HEK293 (cell line): ENCODE measurements around the gene CCDC149.

Source experiments
- CTCF ChIA-PET: fragments of 350-600 bp; formaldehyde crosslinking; extraction: SDS; loops from one replicate; lab custom pipeline; 2021; ENCODE audit warnings: antibody characterized with exemption; lab: Yijun Ruan, JAX
- POLR2A ChIA-PET: fragments of 300-600 bp; formaldehyde crosslinking; extraction: SDS; loops from one replicate; lab custom pipeline; 2020; ENCODE audit warnings: antibody characterized with exemption, inconsistent platforms; lab: Yijun Ruan, JAX
- H3K27ac ChIP-seq: fragments of 200-500 bp; sonication (Bioruptor generic); 2 replicates; pipeline ENCODE4 v1.5.1; 2014; ENCODE audit warnings: low read depth, low read length, control low read depth, inconsistent platforms; ENCODE audit errors: extremely low read depth
- H3K36me3 ChIP-seq, 2 experiments: fragments of 200-500 bp in 1 of 2; sonication (Bioruptor generic) in 1 of 2; 1 replicate in 1 of 2; 2 replicates in 1 of 2; pipeline ENCODE4 v1.5.1; 2014 to 2017; ENCODE audit warnings: inconsistent platforms in 2 of 2, low read length in 2 of 2; ENCODE audit not compliant: control insufficient read depth in 2 of 2, insufficient read depth in 1 of 2
- H3K4me1 ChIP-seq: fragments of 200-500 bp; sonication (Bioruptor generic); 2 replicates; pipeline ENCODE4 v1.5.1; 2014; ENCODE audit warnings: mild to moderate bottlenecking, low read length, inconsistent platforms; ENCODE audit not compliant: control insufficient read depth, insufficient read depth
- H3K4me3 ChIP-seq: 2 replicates; pipeline ENCODE4 v1.5.1; 2011; ENCODE audit warnings: low read depth, mild to moderate bottlenecking, control low read depth, low read length, moderate library complexity
- H3K9me3 ChIP-seq: fragments of 200-500 bp; sonication (Bioruptor generic); 2 replicates; pipeline ENCODE4 v1.5.1; 2014; ENCODE audit warnings: low read depth, low read length, inconsistent platforms; ENCODE audit not compliant: control insufficient read depth, insufficient read depth
- GLIS2 ChIP-seq: fragments of 450-650 bp; formaldehyde crosslinking; IDR thresholded peaks from 2 replicates; pipeline ENCODE4 v1.5.1; 2016; ENCODE audit warnings: missing biosample characterization, missing genetic modification characterization
- IKZF3 ChIP-seq: fragments of 450-650 bp; IDR thresholded peaks from 2 replicates; pipeline ENCODE4 v1.5.0; 2018; ENCODE audit warnings: missing biosample characterization, mild to moderate bottlenecking, missing genetic modification characterization, moderate library complexity
- MEIS1 ChIP-seq: sonication (generic); formaldehyde crosslinking; IDR thresholded peaks from 2 replicates; pipeline ENCODE4 v1.8.1; 2022; ENCODE audit warnings: missing genetic modification reagents, mild to moderate bottlenecking, borderline replicate concordance
- OVOL3 ChIP-seq: fragments of 450-650 bp; formaldehyde crosslinking; IDR thresholded peaks from 2 replicates; pipeline ENCODE4 v1.5.1; 2016; ENCODE audit warnings: missing biosample characterization, missing genetic modification characterization
- ZBTB21 ChIP-seq: fragments of 450-650 bp; formaldehyde crosslinking; IDR thresholded peaks from 2 replicates; pipeline ENCODE4 v1.5.1; 2017; ENCODE audit warnings: missing biosample characterization, missing genetic modification characterization
- ZFP3 ChIP-seq: fragments of 450-650 bp; formaldehyde crosslinking; IDR thresholded peaks from 2 replicates; pipeline ENCODE4 v1.5.1; 2016; ENCODE audit warnings: low read depth, missing biosample characterization, missing genetic modification characterization
- ZFP37 ChIP-seq: fragments of 450-650 bp; formaldehyde crosslinking; IDR thresholded peaks from 2 replicates; pipeline ENCODE4 v1.5.1; 2016; ENCODE audit warnings: missing biosample characterization, missing genetic modification characterization
- ZFP41 ChIP-seq: fragments of 450-650 bp; formaldehyde crosslinking; IDR thresholded peaks from 2 replicates; pipeline ENCODE4 v1.5.1; 2016; ENCODE audit warnings: missing biosample characterization, missing genetic modification characterization, borderline replicate concordance
- ZNF140 ChIP-seq: fragments of 450-650 bp; formaldehyde crosslinking; IDR thresholded peaks from 2 replicates; pipeline ENCODE4 v1.5.1; 2016; ENCODE audit warnings: missing biosample characterization, missing genetic modification characterization
- ZNF2 ChIP-seq: fragments of 450-650 bp; formaldehyde crosslinking; IDR thresholded peaks from 2 replicates; pipeline ENCODE4 v1.5.1; 2016; ENCODE audit warnings: missing biosample characterization, missing genetic modification characterization
- ZNF239 ChIP-seq: fragments of 450-650 bp; formaldehyde crosslinking; IDR thresholded peaks from 2 replicates; pipeline ENCODE4 v1.5.1; 2016; ENCODE audit warnings: missing biosample characterization, missing genetic modification characterization
- ZNF366 ChIP-seq: fragments of 450-650 bp; formaldehyde crosslinking; conservative IDR thresholded peaks from 2 replicates; pipeline ENCODE4 v1.5.1; 2016; ENCODE audit warnings: missing biosample characterization, missing genetic modification characterization
- ZNF549 ChIP-seq: fragments of 450-650 bp; IDR thresholded peaks from 2 replicates; pipeline ENCODE4 v1.5.1; 2018; ENCODE audit warnings: missing biosample characterization, missing genetic modification characterization, mild to moderate bottlenecking, inconsistent platforms, moderate library complexity
- ZNF596 ChIP-seq: fragments of 450-650 bp; IDR thresholded peaks from 2 replicates; pipeline ENCODE4 v1.5.0; 2018; ENCODE audit warnings: missing biosample characterization, mild to moderate bottlenecking, missing genetic modification characterization, moderate library complexity
- ZNF768 ChIP-seq: fragments of 450-650 bp; formaldehyde crosslinking; IDR thresholded peaks from 2 replicates; pipeline ENCODE4 v1.5.1; 2018; ENCODE audit warnings: missing biosample characterization, mild to moderate bottlenecking, missing genetic modification characterization
- ZNF792 ChIP-seq: fragments of 450-650 bp; formaldehyde crosslinking; IDR thresholded peaks from 2 replicates; pipeline ENCODE4 v1.5.1; 2016; ENCODE audit warnings: missing biosample characterization, missing genetic modification characterization
- TF ChIP-seq, protein P1 (sequence below): fragments of 450-650 bp; formaldehyde crosslinking; IDR thresholded peaks from 2 replicates; pipeline ENCODE4 v1.5.1; 2016; ENCODE audit warnings: missing biosample characterization, missing genetic modification characterization, low read depth
- TF ChIP-seq, protein P2 (sequence below): fragments of 450-650 bp; formaldehyde crosslinking; IDR thresholded peaks from 2 replicates; pipeline ENCODE4 v1.5.1; 2016; ENCODE audit warnings: missing biosample characterization, missing genetic modification characterization
- TF ChIP-seq, protein P3 (sequence below): fragments of 450-650 bp; formaldehyde crosslinking; IDR thresholded peaks from 2 replicates; pipeline ENCODE4 v1.5.1; 2016; ENCODE audit warnings: missing biosample characterization, missing genetic modification characterization

CCDC149 gene

DNA sequence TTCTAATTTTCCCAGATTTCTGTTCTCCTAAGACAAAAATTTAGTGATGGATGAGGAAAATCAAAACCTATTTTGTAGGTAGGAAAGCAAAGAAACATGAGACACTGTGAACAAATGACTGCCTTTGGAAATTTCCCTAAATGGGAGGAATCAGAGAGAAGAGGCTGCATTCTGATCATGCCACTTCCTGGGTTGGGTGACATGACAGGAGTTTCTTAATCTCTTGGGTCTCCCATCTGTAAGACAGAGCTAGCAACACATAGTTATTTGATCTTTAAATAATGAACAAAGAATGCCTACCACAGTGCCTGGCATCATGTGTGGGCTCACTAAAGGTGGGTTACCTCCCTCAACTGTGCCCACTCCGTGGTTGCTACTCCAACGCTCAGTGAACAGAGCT, 57.1 kb downstream of the CCDC149 start (continued):
- TF ChIP-seq ZNF2 (tag by site-specific recombination) (no peak), ZNF768 (no peak), ZNF792 (tag by site-specific recombination) (no peak), IKZF3 (tag by site-specific recombination) (no peak)
- TF ChIP-seq, all 188 proteins: peak for 0

DNA sequence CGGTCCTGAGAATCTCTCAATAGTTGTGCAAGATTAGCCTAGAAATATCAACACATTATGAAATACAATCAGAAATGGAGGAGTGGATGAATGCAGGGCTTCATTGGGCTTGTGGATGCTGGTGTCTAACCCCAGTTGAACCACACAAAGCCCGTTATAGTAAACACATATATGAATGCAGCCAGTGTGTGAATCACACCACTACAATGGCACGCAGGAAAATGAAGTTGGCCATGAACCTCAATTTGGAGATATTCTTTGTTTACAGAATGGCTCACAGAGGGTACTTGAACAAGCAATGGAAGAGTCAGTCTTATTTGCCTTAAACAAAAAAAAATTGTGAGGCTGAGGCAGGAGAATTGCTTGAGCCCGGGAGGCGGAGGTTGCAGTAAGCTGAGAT, 59.7 kb downstream of the CCDC149 start:
- Histone ChIP-seq H3K4me3 (no peak overlapping the region), H3K36me3 (no peaks in the 10 kb centered on the region), H3K4me1 (no peaks in the 10 kb centered on the region), H3K9me3 (no peaks in the 10 kb centered on the region), H3K27ac (no peak overlapping the region)
- TF ChIP-seq GLIS2 = no peak
- CTCF ChIA-PET = no interaction called here
- POLR2A ChIA-PET = no interaction called here

DNA sequence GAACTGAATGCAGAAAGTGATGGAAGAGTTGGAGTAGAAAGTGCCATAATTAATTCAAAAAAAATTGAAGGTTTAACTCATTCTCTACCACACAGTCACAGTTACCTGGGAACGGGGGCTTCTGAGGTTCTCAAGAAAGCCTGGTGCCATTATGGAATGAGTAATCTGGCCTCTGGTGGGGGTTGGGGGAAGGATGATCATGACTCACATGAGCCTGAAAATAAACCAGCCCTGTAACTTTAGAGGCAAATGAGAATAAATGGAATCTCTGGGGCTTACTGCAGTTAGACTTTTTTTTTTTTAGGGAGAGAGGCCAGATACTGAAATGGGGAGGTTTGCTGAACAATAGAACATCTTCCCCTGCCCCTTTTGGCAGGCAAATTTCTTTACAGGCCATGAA, 62.2 kb downstream of the CCDC149 start:
- no peak overlapping the region for H3K4me3 ChIP-seq
- CTCF ChIA-PET = no interaction called here

More for the DNA sequence above, 62.2 kb downstream of the CCDC149 start:
- Histone ChIP-seq H3K9me3 (no peaks in the 10 kb centered on the region), H3K36me3 (no peaks in the 10 kb centered on the region), H3K27ac (no peak overlapping the region), H3K4me1 (no peaks in the 10 kb centered on the region)
- no peak for TF ChIP-seq ZFP3
- TF ChIP-seq ZNF140 (tag by site-specific recombination) = no peak
- TF ChIP-seq, protein P1, sequence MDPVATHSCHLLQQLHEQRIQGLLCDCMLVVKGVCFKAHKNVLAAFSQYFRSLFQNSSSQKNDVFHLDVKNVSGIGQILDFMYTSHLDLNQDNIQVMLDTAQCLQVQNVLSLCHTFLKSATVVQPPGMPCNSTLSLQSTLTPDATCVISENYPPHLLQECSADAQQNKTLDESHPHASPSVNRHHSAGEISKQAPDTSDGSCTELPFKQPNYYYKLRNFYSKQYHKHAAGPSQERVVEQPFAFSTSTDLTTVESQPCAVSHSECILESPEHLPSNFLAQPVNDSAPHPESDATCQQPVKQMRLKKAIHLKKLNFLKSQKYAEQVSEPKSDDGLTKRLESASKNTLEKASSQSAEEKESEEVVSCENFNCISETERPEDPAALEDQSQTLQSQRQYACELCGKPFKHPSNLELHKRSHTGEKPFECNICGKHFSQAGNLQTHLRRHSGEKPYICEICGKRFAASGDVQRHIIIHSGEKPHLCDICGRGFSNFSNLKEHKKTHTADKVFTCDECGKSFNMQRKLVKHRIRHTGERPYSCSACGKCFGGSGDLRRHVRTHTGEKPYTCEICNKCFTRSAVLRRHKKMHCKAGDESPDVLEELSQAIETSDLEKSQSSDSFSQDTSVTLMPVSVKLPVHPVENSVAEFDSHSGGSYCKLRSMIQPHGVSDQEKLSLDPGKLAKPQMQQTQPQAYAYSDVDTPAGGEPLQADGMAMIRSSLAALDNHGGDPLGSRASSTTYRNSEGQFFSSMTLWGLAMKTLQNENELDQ = no peak
- TF ChIP-seq, protein P2, sequence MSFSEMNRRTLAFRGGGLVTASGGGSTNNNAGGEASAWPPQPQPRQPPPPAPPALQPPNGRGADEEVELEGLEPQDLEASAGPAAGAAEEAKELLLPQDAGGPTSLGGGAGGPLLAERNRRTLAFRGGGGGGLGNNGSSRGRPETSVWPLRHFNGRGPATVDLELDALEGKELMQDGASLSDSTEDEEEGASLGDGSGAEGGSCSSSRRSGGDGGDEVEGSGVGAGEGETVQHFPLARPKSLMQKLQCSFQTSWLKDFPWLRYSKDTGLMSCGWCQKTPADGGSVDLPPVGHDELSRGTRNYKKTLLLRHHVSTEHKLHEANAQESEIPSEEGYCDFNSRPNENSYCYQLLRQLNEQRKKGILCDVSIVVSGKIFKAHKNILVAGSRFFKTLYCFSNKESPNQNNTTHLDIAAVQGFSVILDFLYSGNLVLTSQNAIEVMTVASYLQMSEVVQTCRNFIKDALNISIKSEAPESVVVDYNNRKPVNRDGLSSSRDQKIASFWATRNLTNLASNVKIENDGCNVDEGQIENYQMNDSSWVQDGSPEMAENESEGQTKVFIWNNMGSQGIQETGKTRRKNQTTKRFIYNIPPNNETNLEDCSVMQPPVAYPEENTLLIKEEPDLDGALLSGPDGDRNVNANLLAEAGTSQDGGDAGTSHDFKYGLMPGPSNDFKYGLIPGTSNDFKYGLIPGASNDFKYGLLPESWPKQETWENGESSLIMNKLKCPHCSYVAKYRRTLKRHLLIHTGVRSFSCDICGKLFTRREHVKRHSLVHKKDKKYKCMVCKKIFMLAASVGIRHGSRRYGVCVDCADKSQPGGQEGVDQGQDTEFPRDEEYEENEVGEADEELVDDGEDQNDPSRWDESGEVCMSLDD (tag by site-specific recombination) = no peak
- TF ChIP-seq OVOL3 = no peak
- no peak for TF ChIP-seq ZBTB21 (tag by site-specific recombination)
- no peak for TF ChIP-seq ZNF549 (tag by site-specific recombination)
- TF ChIP-seq ZNF239 = no peak
- no peak for TF ChIP-seq ZFP41 (tag by site-specific recombination)
- no peak for TF ChIP-seq ZNF366 (tag by site-specific recombination)
- no peak for TF ChIP-seq ZNF596 (tag by site-specific recombination)
- TF ChIP-seq MEIS1 (CRISPR knock-in tag) = no peak
- TF ChIP-seq, protein P3, sequence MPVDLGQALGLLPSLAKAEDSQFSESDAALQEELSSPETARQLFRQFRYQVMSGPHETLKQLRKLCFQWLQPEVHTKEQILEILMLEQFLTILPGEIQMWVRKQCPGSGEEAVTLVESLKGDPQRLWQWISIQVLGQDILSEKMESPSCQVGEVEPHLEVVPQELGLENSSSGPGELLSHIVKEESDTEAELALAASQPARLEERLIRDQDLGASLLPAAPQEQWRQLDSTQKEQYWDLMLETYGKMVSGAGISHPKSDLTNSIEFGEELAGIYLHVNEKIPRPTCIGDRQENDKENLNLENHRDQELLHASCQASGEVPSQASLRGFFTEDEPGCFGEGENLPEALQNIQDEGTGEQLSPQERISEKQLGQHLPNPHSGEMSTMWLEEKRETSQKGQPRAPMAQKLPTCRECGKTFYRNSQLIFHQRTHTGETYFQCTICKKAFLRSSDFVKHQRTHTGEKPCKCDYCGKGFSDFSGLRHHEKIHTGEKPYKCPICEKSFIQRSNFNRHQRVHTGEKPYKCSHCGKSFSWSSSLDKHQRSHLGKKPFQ (tag by site-specific recombination) = no peak
- TF ChIP-seq ZFP37 (tag by site-specific recombination) = no peak
- POLR2A ChIA-PET = no interaction called here
